ENCODE results near the gene JUP.

Gene JUP

DNA sequence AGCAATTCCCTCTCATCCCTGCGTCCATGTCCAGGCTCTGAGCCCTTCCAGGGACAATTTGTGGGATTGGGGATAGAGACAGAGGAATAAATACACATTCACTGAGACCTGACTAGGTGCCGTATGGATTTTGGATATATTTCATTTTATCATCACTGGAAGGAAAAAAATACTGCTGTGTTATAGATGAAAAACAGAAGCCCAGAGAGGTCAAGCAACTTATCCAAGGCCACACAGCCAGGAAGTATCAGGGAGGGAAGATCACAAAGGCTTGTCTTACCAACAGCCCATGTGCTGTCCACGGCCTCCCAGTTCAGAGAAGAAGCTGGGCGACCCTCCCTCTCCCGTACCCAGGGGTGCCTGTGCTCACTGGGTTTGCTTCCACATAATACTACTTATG is 46.0 kb downstream of the JUP start:
- TF ChIP-seq, protein P1, sequence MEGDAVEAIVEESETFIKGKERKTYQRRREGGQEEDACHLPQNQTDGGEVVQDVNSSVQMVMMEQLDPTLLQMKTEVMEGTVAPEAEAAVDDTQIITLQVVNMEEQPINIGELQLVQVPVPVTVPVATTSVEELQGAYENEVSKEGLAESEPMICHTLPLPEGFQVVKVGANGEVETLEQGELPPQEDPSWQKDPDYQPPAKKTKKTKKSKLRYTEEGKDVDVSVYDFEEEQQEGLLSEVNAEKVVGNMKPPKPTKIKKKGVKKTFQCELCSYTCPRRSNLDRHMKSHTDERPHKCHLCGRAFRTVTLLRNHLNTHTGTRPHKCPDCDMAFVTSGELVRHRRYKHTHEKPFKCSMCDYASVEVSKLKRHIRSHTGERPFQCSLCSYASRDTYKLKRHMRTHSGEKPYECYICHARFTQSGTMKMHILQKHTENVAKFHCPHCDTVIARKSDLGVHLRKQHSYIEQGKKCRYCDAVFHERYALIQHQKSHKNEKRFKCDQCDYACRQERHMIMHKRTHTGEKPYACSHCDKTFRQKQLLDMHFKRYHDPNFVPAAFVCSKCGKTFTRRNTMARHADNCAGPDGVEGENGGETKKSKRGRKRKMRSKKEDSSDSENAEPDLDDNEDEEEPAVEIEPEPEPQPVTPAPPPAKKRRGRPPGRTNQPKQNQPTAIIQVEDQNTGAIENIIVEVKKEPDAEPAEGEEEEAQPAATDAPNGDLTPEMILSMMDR (IDR thresholded peaks at IDR 0.05; ENCODE audit: extremely low read depth, missing control alignments) = no peak
- DNase-seq (ENCODE audit: low spot score) = no peak

DNA sequence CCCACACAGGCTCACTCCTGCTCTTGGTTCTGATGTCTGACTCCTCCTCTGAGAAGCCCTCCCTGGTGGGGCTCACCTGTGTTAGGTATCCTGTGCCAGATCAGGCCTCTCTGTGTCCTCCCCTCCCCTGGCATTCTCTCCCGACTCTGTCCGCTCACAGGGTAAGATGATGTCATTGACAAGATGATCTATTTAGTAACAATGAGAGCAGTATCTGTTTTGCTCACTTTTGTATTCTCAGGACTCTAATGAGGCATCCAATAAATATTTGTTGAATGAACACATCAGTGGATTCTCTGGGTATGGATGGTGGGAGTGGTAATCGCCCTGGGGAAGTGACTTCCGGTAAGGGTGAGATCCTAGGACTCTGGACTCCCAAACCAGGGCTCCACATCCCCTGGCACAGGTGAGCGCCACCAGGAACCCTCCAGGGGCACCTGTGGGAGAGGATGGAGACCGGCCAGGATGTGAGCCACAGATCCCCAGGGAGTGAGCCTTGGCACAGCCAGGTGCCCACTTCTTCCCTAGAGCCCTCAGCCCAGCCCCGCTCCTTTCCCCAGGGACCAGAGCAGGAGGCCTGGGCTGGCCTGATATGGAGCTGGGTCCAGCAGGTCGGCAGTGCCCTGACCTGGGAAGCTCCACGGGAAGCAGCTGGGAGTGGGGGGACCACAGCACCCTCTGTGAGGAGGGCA is 46.7 kb downstream of the JUP start:
- no peak for DNase-seq (ENCODE audit: low spot score)
- TF ChIP-seq, protein P1 (IDR thresholded peaks at IDR 0.05; ENCODE audit: extremely low read depth, missing control alignments) = no peak

DNA sequence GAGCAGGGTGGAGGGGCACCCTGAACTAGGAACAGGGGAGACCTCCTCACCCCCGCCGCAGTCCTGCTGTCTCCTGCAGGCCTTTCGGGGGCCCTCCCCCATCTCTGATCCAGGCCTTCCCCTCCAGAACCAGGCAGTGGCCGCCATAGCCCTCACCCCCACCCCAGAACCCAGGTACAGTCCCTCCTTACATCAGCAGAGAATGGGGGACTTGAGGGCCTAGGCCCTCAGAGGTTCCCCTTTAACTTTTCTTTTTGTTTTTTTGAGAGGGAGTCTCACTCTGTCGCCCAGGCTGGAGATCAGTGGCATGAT is 47.8 kb downstream of the JUP start:
- TF ChIP-seq, protein P1 (IDR thresholded peaks at IDR 0.05; ENCODE audit: extremely low read depth, missing control alignments) = no peak
- no peak for DNase-seq (ENCODE audit: low spot score)

DNA sequence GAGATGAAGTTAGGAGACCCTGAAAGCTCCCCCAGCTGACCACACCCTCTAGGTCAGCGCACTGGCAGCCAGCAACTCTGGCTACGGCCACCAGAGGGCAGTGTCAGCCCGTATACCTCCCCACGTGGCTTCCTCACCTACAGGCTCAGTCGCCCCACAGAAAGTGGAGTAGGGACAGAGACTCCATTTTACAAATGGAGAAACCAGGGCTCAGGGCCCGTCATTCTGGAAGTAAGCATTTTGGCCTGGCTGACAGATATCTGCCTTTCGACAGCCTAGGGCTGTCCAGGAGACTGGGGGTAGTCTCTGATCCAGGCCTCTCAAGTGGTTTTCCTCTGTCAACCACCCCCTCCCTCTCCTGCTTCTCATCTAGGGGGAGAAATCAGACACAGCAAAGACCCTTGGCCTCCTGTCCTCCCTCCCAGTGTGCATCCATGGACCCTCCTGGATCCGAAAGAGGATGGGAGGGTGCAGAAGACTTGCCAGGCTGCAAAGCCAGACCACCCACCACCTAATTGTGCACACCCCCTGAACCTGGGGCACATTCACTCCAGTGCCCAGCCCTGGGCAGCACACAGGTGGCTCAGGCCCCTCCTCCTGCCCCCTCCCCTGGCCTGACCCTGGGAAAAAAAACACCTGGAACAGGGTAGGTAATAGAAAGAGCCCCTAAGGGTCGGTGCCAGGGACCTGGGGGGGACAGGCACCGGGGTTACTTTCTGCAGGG is 48.3 kb downstream of the JUP start:
- peak; percentile 94 for DNase-seq (ENCODE audit: low spot score)
- TF ChIP-seq, protein P1 (IDR thresholded peaks at IDR 0.05; ENCODE audit: extremely low read depth, missing control alignments) = peak; percentile 90

DNA sequence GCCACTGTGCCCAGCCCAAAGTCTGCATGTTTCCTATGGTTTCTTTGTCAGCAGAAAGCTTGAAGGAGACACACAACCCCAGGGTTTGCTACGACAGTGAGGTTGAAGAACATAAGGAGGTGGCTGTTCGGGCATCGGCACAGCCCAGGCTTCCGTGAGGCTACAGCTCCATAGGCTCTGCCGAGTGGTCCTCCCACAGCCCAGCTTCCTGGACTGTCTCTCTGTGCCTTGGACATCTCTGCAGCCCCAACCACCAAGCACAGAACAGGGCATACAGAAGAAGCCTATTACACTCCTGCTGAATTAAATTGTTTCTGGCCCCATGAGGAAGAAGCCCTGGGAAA is 48.9 kb downstream of the JUP start:
- TF ChIP-seq, protein P1 (IDR thresholded peaks at IDR 0.05; ENCODE audit: extremely low read depth, missing control alignments) = no peak
- no peak for DNase-seq (ENCODE audit: low spot score)

DNA sequence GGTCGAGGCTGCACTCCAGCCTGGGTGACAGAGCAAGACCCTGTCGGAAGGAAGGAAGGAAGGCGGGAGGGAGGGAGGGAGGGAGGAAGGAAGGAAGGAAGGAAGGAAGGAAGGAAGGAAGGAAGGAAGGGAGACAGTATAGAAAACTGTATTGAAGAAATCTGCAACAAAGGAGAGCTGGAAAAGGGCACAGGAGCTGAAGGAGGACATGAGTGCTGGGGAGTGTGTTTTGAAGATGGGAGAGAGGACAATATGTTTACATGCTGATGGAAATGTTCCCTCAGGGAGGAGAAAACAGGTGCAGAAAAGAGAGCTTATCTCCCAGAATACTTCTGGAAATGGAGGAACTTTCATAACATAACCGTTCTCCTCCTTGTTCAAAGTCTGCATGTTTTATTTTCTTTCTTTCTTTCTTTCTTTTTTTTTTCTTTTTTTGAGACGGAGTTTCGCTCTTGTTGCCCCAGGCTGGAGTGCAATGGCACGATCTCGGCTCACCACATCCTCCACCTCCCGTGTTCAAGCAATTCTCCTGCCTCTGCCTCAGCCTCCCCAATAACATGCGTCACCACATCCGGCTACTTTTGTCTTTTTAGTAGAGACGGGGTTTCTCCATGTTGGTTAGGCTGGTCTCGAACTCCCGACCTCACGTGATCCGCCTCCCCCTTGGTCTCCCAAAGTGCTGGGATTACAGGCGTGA is 49.4 kb downstream of the JUP start:
- DNase-seq (ENCODE audit: low spot score) = no peak
- TF ChIP-seq, protein P1 (IDR thresholded peaks at IDR 0.05; ENCODE audit: extremely low read depth, missing control alignments) = no peak

DNA sequence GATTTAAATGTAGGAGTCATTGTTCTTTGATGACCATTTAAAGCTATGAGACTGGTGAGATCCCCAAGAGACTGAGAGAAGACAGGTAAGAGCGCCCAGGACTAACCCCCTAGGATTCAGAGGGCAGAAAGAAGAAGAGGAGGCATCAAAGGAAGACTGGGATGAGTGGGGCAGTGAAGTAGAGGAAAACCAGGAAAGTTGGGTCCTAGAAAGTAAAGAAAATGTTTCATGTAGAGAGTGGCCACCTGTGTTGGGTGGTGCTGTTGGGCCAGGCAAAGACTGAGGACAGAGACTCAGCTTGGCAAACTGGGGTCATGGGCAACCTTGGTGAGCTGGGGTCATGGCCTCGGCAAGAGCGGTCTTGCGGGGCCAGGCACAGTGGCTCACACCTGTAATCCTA is 50.8 kb downstream of the JUP start:
- TF ChIP-seq, protein P1 (IDR thresholded peaks at IDR 0.05; ENCODE audit: extremely low read depth, missing control alignments) = no peak
- no peak for DNase-seq (ENCODE audit: low spot score)
